Effector memory CD4-positive, alpha-beta T cell (primary cell): ENCODE results near the gene OMA1.

Source experiments
- DNase-seq, 3 donors: peaks; one replicate each; pipeline ENCODE4 v3.0.0-alpha.2; 2020
- H3K27ac ChIP-seq: 2 replicates; pipeline ENCODE4 v1.7.0; 2013; ENCODE audit warnings: mild to moderate bottlenecking, low read length, moderate library complexity; ENCODE audit not compliant: insufficient read depth, poor library complexity, severe bottlenecking
- H3K27me3 ChIP-seq: replicated peaks from 2 replicates; pipeline ENCODE4 v1.7.0; 2013; ENCODE audit warnings: mild to moderate bottlenecking, low read length; ENCODE audit not compliant: insufficient read depth, control insufficient read depth, poor library complexity, severe bottlenecking
- H3K36me3 ChIP-seq: 2 replicates; pipeline ENCODE4 v1.7.0; 2013; ENCODE audit warnings: mild to moderate bottlenecking, low read length, moderate library complexity; ENCODE audit not compliant: control insufficient read depth, insufficient read depth
- H3K4me1 ChIP-seq: 2 replicates; pipeline ENCODE4 v1.7.0; 2013; ENCODE audit warnings: low read length, mild to moderate bottlenecking; ENCODE audit not compliant: control insufficient read depth, insufficient read depth, poor library complexity, severe bottlenecking
- H3K4me3 ChIP-seq: 2 replicates; pipeline ENCODE4 v1.7.0; 2013; ENCODE audit warnings: low read length, low read depth, mild to moderate bottlenecking; ENCODE audit not compliant: insufficient read depth, poor library complexity, severe bottlenecking
- H3K9me3 ChIP-seq: 2 replicates; pipeline ENCODE4 v1.7.0; 2013; ENCODE audit warnings: mild to moderate bottlenecking, low read length, moderate library complexity; ENCODE audit not compliant: control insufficient read depth
- total RNA-seq, 3 donors: gene quantifications; one replicate each; lab custom pipeline; 2026; lab: John Stamatoyannopoulos, UW

Gene OMA1
- total RNA-seq = 30.9 to 38.7 (median 37.6) reads per million in 3 donors

DNA sequence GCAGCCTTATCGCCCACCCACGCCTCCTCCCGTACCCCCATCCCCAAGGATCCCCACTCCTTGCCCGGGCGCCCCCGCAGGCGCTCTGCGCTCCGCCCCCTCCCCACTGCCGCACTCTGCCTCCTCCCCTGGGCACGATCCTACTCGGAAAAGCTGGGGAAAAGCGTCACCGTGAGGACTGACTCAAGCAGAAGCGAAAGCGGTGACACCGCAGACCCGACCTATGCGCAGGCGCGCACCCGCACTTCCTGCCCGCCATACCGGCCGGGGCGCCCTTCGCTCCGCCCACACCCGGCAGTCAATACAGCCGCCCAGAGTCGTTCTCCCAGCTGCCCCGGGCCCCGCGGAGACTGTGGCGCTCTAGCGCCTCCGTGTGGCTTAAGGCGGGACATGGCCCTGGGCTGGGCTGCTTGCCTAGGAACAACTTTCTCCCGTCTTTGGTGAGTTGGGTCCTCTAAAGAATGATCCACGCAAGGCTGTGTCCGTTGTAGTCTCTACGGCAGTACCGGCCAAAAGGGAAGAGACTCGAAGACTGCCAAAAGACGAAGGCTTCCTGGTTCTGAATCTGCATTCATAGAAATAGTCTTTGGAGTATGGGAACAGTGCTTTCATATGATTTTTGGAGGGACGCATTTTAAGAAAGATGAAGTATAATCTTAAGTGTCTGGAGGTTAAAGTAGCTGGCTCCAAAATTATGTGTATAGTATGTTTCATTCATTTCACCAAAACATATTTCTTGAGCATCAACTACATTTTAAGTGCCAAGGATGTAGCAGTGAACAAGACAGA, at the start of gene OMA1:
Gene OMA1 (minus strand): TSS at position 207 of the 789 bp plus-strand sequence. CDS start 7,432 bp downstream, outside the sequence.
- Histone ChIP-seq H3K4me3 (peak within 1 kb of the TSS; percentile 74), H3K4me1 (no peaks in the 10 kb centered on the region), H3K27ac (peak within 1 kb of the TSS; percentile 97), H3K36me3 (no peaks in the 10 kb centered on the region), H3K9me3 (no peaks in the 10 kb centered on the region), H3K27me3 (no peaks in the 10 kb centered on the region)
- DNase-seq = peak; percentile 95

DNA sequence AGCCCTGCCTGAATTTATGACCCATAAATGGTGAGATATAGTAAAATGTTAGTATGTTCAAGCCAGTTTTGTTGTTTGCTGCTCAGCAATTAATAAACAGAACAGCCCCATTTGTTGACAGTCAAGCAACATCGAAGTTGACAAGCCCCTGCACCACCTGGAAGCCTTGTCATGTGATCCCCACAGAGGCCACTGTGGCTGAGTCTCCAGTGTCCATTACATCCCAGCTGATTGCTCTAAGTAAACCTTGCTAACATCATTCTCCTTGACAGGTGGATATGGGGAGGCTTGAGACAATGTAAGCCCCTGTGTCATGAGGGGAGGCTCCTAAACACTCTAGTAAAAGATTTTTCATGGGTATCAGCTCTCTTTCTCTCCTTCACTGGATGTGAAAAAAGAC, 48.0 kb upstream of the OMA1 start:
- Histone ChIP-seq H3K9me3 (no peaks in the 10 kb centered on the region), H3K36me3 (no peaks in the 10 kb centered on the region)

DNA sequence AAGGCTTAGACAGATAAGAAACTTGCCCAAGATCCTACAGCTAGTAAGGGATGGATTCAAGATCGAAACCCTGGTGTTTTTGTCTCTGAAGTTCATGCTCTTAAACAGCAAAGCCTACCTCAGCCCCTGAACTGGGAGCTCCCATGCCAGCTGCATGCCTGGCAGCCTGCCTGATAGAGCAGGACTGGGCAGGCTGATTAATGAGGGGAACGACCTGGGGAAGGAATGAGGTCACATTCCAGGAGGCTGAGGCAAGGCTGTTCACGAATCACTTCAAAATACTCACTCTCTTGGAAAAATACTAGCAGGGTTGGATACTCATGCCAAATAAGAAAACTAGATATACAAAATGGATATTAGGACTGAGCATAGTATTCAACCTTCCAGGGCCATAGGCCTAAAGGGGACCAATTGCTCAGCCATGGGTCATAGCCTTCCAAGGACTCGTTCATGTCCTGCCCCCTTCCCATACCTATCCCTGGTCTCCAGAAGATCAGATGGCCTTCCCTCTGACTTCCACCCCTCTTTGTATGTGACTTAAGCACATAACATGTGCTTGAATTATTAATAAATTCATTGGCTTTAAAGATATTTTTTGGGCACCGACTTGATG, 46.1 kb upstream of the OMA1 start:
- Histone ChIP-seq H3K4me1 (no peaks in the 10 kb centered on the region), H3K27ac (no peak overlapping the region), H3K36me3 (no peaks in the 10 kb centered on the region), H3K4me3 (no peak overlapping the region), H3K27me3 (no peaks in the 10 kb centered on the region), H3K9me3 (no peaks in the 10 kb centered on the region)
- no peak for DNase-seq

More for the DNA sequence above, 48.0 kb upstream of the OMA1 start:
- no peak overlapping the region for H3K27ac ChIP-seq
- no peak overlapping the region for H3K4me3 ChIP-seq
- H3K4me1 ChIP-seq = no peaks in the 10 kb centered on the region
- no peaks in the 10 kb centered on the region for H3K27me3 ChIP-seq
- DNase-seq = no peak

DNA sequence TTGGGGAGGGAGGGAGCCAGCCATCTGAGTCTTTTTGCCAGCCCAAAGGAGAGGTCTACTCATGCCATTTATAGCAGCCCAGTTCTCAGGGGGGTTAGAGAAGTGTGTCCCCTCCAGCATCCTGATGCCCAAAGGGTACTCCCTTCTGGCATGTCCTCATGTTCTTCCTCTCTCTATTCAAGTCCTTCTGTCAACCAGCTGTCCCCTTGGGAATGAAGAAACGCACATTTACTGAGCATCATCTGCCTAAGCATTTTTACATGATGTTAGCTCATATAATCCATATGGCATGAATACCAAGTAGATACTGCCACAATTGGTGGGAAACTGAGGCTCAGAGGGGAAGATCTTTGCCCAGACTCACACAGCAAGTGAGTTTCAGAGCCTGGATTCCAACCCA, 45.3 kb upstream of the OMA1 start:
- DNase-seq = no peak
- H3K4me3 ChIP-seq = no peak overlapping the region
- H3K36me3 ChIP-seq = no peaks in the 10 kb centered on the region
- no peaks in the 10 kb centered on the region for H3K4me1 ChIP-seq
- no peak overlapping the region for H3K27ac ChIP-seq
- no peaks in the 10 kb centered on the region for H3K27me3 ChIP-seq
- H3K9me3 ChIP-seq = no peaks in the 10 kb centered on the region

DNA sequence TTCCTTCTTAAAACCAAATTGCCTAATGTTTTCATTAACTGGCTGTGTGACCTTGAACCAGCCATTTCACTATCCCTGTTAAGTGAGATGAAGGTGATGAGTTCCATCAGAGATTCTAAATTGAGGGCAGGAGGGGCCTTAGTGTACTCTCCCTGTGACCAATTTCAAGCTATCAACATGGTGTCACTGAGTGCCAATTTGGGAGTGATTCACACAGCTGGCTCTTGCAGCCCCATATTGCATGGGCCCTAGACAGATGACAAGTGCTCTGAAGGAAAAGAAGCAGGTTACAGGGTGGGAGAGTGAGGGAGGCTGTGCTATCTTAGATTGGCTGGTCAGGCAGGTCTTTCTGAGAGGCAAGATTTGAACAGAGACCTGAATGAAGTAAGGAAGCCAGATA, 43.5 kb upstream of the OMA1 start:
- H3K27ac ChIP-seq = no peak overlapping the region
- H3K9me3 ChIP-seq = no peaks in the 10 kb centered on the region
- no peak for DNase-seq

DNA sequence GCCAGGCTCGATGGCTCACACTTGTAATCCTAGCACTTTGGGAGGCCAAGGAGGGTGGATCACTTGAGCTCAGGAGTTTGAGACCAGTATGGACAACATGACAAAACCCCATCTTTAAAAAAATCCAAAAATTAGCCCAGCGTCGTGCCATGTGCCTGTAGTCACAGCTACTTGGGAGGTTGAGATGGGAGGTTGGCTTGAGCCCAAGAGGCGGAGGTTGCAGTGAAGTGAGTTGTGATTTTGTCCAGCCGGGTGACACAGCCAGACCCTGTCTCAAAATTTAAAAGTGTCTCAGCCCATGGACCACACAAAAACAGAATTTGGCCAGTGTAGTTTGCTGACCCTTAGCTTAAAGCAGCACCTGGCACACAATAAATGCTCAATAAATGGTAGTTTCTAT, 41.9 kb upstream of the OMA1 start:
- H3K27ac ChIP-seq = no peak overlapping the region
- H3K36me3 ChIP-seq = no peaks in the 10 kb centered on the region
- H3K4me1 ChIP-seq = no peaks in the 10 kb centered on the region
- no peak overlapping the region for H3K4me3 ChIP-seq
- H3K27me3 ChIP-seq = no peaks in the 10 kb centered on the region
- no peak for DNase-seq
- no peaks in the 10 kb centered on the region for H3K9me3 ChIP-seq

More for the DNA sequence above, 43.5 kb upstream of the OMA1 start:
- Histone ChIP-seq H3K4me3 (no peak overlapping the region), H3K27me3 (no peaks in the 10 kb centered on the region), H3K36me3 (no peaks in the 10 kb centered on the region), H3K4me1 (no peaks in the 10 kb centered on the region)

DNA sequence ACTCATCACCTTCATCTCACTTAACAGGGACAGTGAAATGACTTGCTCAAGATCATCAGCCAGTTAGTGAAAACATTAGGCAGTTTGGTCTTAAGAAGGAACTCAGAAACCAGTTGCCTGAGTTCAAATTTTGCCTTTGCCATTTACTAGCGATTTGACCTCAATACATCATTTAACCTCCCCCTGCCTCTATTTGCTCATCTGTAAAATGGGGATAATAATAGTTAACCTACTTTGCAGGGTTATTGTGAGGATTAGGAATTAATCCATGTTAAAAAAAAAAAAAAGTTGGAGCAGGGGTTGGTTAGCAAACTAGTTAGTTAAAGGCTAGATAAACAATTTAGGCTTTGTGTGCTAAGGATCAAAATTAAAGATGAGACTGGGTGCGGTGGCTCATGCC, 41.1 kb upstream of the OMA1 start:
- no peaks in the 10 kb centered on the region for H3K36me3 ChIP-seq

DNA sequence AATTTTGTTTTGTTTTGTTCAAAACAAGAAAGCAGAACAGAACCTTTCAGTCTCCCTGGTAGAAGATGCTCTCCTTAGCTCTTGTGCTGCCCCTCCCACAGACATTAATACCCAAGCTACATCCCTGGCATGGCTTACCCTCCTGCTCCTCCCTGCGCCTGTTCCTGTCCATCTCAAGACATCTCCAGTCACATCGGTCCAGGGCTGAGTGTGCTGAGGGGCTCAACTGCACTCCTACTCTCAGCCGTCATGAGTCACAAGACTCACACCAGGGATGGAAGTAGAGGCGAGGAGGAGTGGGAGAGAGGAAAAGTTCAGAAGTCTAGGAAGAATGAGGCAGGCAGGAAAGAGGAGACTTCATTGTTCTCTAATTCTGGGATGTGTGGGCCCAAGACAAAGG, 39.7 kb upstream of the OMA1 start:
- Histone ChIP-seq H3K9me3 (no peaks in the 10 kb centered on the region), H3K27ac (no peak overlapping the region), H3K36me3 (no peaks in the 10 kb centered on the region), H3K4me1 (no peaks in the 10 kb centered on the region), H3K27me3 (no peaks in the 10 kb centered on the region), H3K4me3 (no peak overlapping the region)
- no peak for DNase-seq

More for the DNA sequence above, 41.1 kb upstream of the OMA1 start:
- DNase-seq = no peak
- Histone ChIP-seq H3K4me1 (no peaks in the 10 kb centered on the region), H3K27me3 (no peaks in the 10 kb centered on the region), H3K9me3 (no peaks in the 10 kb centered on the region), H3K4me3 (no peak overlapping the region), H3K27ac (no peak overlapping the region)

DNA sequence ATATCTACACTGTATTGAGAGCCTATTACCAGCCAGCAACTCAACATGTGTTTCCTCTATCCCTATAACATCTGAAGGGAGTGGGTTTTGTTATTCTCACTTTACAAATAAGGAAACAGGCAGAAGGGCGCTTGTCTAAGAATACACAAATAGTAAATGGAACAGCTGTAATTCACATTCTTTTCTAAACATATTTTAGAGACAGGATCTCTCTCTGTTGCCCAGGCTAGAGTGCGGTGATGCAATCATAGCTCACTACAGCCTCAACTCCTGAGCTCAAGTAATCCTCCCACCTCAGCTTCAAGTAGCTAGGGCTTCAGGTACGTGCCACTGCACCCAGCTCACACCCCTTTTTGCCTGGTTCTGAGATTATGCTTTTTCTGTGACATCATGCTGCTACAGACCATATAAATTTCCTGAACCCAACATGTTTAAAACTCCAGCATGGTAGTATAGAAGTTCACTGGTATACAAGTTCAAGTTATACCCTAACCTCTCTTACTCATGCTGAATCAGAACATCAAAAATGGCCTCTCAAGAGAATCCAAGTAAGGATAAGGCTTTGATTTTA, 39.1 kb upstream of the OMA1 start:
- Histone ChIP-seq H3K36me3 (no peaks in the 10 kb centered on the region), H3K4me3 (no peak overlapping the region), H3K4me1 (no peaks in the 10 kb centered on the region), H3K27me3 (no peaks in the 10 kb centered on the region), H3K9me3 (no peaks in the 10 kb centered on the region), H3K27ac (no peak overlapping the region)
- no peak for DNase-seq

DNA sequence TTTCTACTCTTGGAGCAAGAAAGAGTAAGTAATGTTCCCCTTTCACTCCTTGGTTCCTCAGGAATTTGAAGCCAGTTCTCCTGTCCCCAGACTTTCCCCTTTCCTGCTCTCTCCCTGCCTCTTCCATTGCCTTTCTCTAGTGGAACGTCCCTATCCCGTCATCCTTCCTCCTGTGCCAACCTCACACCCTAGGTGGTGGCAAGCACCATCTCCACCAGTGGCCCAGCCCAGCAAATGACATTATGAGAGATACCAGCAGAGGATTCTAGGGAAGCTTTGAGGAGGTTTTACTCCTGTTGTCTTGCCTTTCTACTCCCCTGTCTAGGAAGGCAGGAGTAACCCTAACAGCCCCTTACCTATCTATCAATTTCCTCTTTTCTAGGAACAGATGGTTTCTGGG, 38.6 kb upstream of the OMA1 start:
- Histone ChIP-seq H3K36me3 (no peaks in the 10 kb centered on the region), H3K27ac (no peak overlapping the region), H3K4me3 (no peak overlapping the region), H3K9me3 (no peaks in the 10 kb centered on the region), H3K27me3 (no peaks in the 10 kb centered on the region), H3K4me1 (no peaks in the 10 kb centered on the region)
- no peak for DNase-seq
